Measurements from ENCODE around the gene DEGS2. TPM values are rescaled to one million over a fixed set of nuclear protein-coding genes. Genes with fewer than 3 reads are reported as not detected.
A peak's percentile ranks its signal among the peaks of the same experiment; 100 is the strongest.

The DEGS2 gene
- total RNA-seq, 4 donors from 2014 or later: 0.16 to 0.94 (median 0.68) TPM

- Histone ChIP-seq H3K27me3 (no peaks in the 10 kb centered on the region), H3K27ac (peak overlapping the region in 3 of 4 donors; percentile 36 to 68 (median 54)), H3K4me1 (peaks cover 0 to 66% (median 37%) of the 10 kb centered on the region in 3 donors), H3K9me3 (no peaks in the 10 kb centered on the region), H3K36me3 (no peaks in the 10 kb centered on the region), H3K4me3 (no peak overlapping the region)
- ATAC-seq: no peak
- WGBS, 2 donors (ENCODE audit: low coverage in 1 of 2): 80 to 100% methylated on average over 3 to 5 of the region's 16 CpGs
- no peak for TF ChIP-seq EP300 (IDR thresholded peaks at IDR 0.05)
- no peak for TF ChIP-seq CTCF (IDR thresholded peaks at IDR 0.05)
- TF ChIP-seq POLR2A (IDR thresholded peaks at IDR 0.05): no peak
- no peak for TF ChIP-seq POLR2AphosphoS5 (IDR thresholded peaks at IDR 0.05)
Measured at GRCh38 chr14:100105357-100106169, 53.9 kb downstream of the DEGS2 start.

GRCh38 chr14:100104523-100105300 lies 54.7 kb downstream of the DEGS2 start:
- TF ChIP-seq EP300 (IDR thresholded peaks at IDR 0.05): no peak
- no peak for TF ChIP-seq CTCF (IDR thresholded peaks at IDR 0.05)
- TF ChIP-seq POLR2A (IDR thresholded peaks at IDR 0.05): no peak
- TF ChIP-seq POLR2AphosphoS5 (IDR thresholded peaks at IDR 0.05): no peak
- no peak for ATAC-seq
- no peaks in the 10 kb centered on the region for H3K36me3 ChIP-seq
- 19 to 70% methylated on average over 2 to 7 of the region's 7 CpGs for WGBS, 2 donors (ENCODE audit: low coverage in 1 of 2)
- H3K9me3 ChIP-seq: no peaks in the 10 kb centered on the region
- H3K27me3 ChIP-seq: no peaks in the 10 kb centered on the region
- H3K4me1 ChIP-seq: peaks cover 0 to 73% (median 37%) of the 10 kb centered on the region in 3 donors
- no peak overlapping the region for H3K4me3 ChIP-seq
- H3K27ac ChIP-seq: peak overlapping the region in 3 of 4 donors; percentile 36 to 68 (median 54)

- Histone ChIP-seq H3K4me1 (peaks cover 0 to 76% (median 37%) of the 10 kb centered on the region in 3 donors), H3K27ac (peak overlapping the region in 3 of 4 donors; percentile 20 to 68 (median 54)), H3K4me3 (no peak overlapping the region), H3K27me3 (no peaks in the 10 kb centered on the region), H3K36me3 (no peaks in the 10 kb centered on the region), H3K9me3 (no peaks in the 10 kb centered on the region)
- ATAC-seq: no peak
- TF ChIP-seq POLR2AphosphoS5 (IDR thresholded peaks at IDR 0.05) (no peak), POLR2A (IDR thresholded peaks at IDR 0.05) (no peak)
- WGBS, 2 donors (ENCODE audit: low coverage in 1 of 2): 48 to 70% methylated on average over 2 of the region's 4 CpGs
Measured at GRCh38 chr14:100104006-100104352, 55.5 kb downstream of the DEGS2 start.

GRCh38 chr14:100103250-100104005 lies 56.0 kb downstream of the DEGS2 start:
- peaks cover 0 to 1% of the 10 kb centered on the region in 2 donors for H3K36me3 ChIP-seq
- no peak for TF ChIP-seq EP300 (IDR thresholded peaks at IDR 0.05)
- no peak for TF ChIP-seq CTCF (IDR thresholded peaks at IDR 0.05)
- no peak for TF ChIP-seq POLR2AphosphoS5 (IDR thresholded peaks at IDR 0.05)
- no peak for TF ChIP-seq POLR2A (IDR thresholded peaks at IDR 0.05)
- H3K4me3 ChIP-seq: no peak overlapping the region
- no peaks in the 10 kb centered on the region for H3K27me3 ChIP-seq
- H3K4me1 ChIP-seq: peaks cover 0 to 70% (median 33%) of the 10 kb centered on the region in 3 donors
- WGBS, 2 donors (ENCODE audit: low coverage in 1 of 2): 59 to 68% methylated on average over 4 to 8 of the region's 10 CpGs
- peak overlapping the region in 3 of 4 donors; percentile 20 to 68 (median 54) for H3K27ac ChIP-seq
- ATAC-seq: no peak
- no peaks in the 10 kb centered on the region for H3K9me3 ChIP-seq

Data from gastroesophageal sphincter (tissue), 4 donors.